IMR-90 (cell line): ENCODE measurements around the gene GCK. TPM values are rescaled to one million over a fixed set of nuclear protein-coding genes. Genes with fewer than 3 reads are reported as not detected.

ENCODE experiments used
- ATAC-seq: fragments of 200-7000 bp; cut with Tn5 transposase; 2 replicates; pipeline ENCODE4 v1.9.1; 2020; ENCODE audit warnings: low read depth, mild to moderate bottlenecking, moderate library complexity
- BruUV-seq: library from RNA; stranded (reverse); fragments of 400-500 nt; replicated peaks from 2 replicates; lab custom pipeline; 2021; lab: Mats Ljungman, UMichigan
- CTCF ChIA-PET: fragments of 300-600 bp; formaldehyde crosslinking; extraction: SDS; loops from one replicate; lab custom pipeline; 2021; ENCODE audit warnings: antibody characterized with exemption; lab: Yijun Ruan, JAX
- POLR2A ChIA-PET: fragments of 300-600 bp; sonication (Branson Sonifier 250); formaldehyde crosslinking; loops from one replicate; lab custom pipeline; 2022; ENCODE audit warnings: antibody characterized with exemption; ENCODE audit not compliant: unreplicated experiment; lab: Charles Lee
- DNase-seq: peaks from one replicate; pipeline ENCODE4 v3.0.0; 2013
- H2AFZ ChIP-seq: replicated peaks from 2 replicates; pipeline ENCODE3; 2013; ENCODE audit warnings: low read length, mild to moderate bottlenecking; ENCODE audit not compliant: poor library complexity
- H2AK5ac ChIP-seq: 2 replicates; pipeline ENCODE4 v1.6.1; 2013; ENCODE audit warnings: low read depth, low read length, inconsistent platforms
- H2AK9ac ChIP-seq: replicated peaks from 2 replicates; pipeline ENCODE3; 2013; ENCODE audit warnings: mild to moderate bottlenecking, low read depth, low read length, moderate library complexity; ENCODE audit not compliant: poor library complexity
- H2BK120ac ChIP-seq: 2 replicates; pipeline ENCODE4 v1.6.1; 2013; ENCODE audit warnings: low read depth, low read length, inconsistent platforms
- H2BK15ac ChIP-seq: 3 replicates; pipeline ENCODE4 v1.6.1; 2013; ENCODE audit warnings: low read depth, low read length, inconsistent platforms
- H2BK20ac ChIP-seq: 2 replicates; pipeline ENCODE4 v1.6.1; 2013; ENCODE audit warnings: low read depth, mild to moderate bottlenecking, inconsistent platforms, low read length, moderate library complexity
- H2BK5ac ChIP-seq: 2 replicates; pipeline ENCODE4 v1.6.1; 2013; ENCODE audit warnings: mild to moderate bottlenecking, low read depth, low read length, inconsistent platforms; ENCODE audit not compliant: poor library complexity, severe bottlenecking
- H3K14ac ChIP-seq: replicated peaks from 2 replicates; pipeline ENCODE4 v1.6.1; 2013; ENCODE audit warnings: low read depth, low read length, inconsistent platforms
- H3K18ac ChIP-seq: 2 replicates; pipeline ENCODE4 v1.6.1; 2013; ENCODE audit warnings: low read depth, low read length, control low read depth
- H3K23ac ChIP-seq: 2 replicates; pipeline ENCODE4 v1.6.1; 2013; ENCODE audit warnings: low read depth, low read length, inconsistent platforms
- H3K27ac ChIP-seq: 2 replicates; pipeline ENCODE4 v1.5.1; 2013; ENCODE audit warnings: mild to moderate bottlenecking, control low read depth, low read length; ENCODE audit not compliant: insufficient read depth
- H3K27me3 ChIP-seq: 2 replicates; pipeline ENCODE4 v1.6.1; 2013; ENCODE audit warnings: low read length; ENCODE audit not compliant: control insufficient read depth, insufficient read depth
- H3K36me3 ChIP-seq: 2 replicates; pipeline ENCODE4 v1.6.1; 2013; ENCODE audit warnings: low read length, mixed read lengths; ENCODE audit not compliant: control insufficient read depth, insufficient read depth
- H3K4ac ChIP-seq: 2 replicates; pipeline ENCODE4 v1.6.1; 2013; ENCODE audit warnings: low read depth, low read length, inconsistent platforms
- H3K4me1 ChIP-seq: 2 replicates; pipeline ENCODE4 v1.6.1; 2013; ENCODE audit warnings: low read length, mixed read lengths; ENCODE audit not compliant: control insufficient read depth, insufficient read depth
- H3K4me2 ChIP-seq: 2 replicates; pipeline ENCODE4 v1.6.1; 2013; ENCODE audit warnings: low read depth, mild to moderate bottlenecking, control low read depth, low read length, moderate library complexity
- H3K4me3 ChIP-seq: 2 replicates; pipeline ENCODE4 v1.5.1; 2013; ENCODE audit warnings: low read depth, mild to moderate bottlenecking, control low read depth, low read length, moderate library complexity; ENCODE audit not compliant: insufficient read depth
- H3K56ac ChIP-seq: 2 replicates; pipeline ENCODE4 v1.6.1; 2013; ENCODE audit warnings: low read length, inconsistent platforms; ENCODE audit not compliant: insufficient read depth; ENCODE audit errors: extremely low read depth
- H3K79me1 ChIP-seq, 2 experiments: 2 replicates each; pipeline ENCODE4 v1.6.1; 2013; ENCODE audit warnings: low read length in 2 of 2, inconsistent platforms in 1 of 2, low read depth in 1 of 2
- H3K9ac ChIP-seq: 2 replicates; pipeline ENCODE4 v1.6.1; 2013; ENCODE audit warnings: low read depth, low read length, control low read depth
- H3K9me1 ChIP-seq: 2 replicates; pipeline ENCODE4 v1.6.1; 2013; ENCODE audit warnings: low read length, inconsistent platforms; ENCODE audit not compliant: insufficient read depth
- H3K9me3 ChIP-seq: 2 replicates; pipeline ENCODE4 v1.6.1; 2013; ENCODE audit warnings: low read length; ENCODE audit not compliant: control insufficient read depth, insufficient read depth
- H4K20me1 ChIP-seq: 2 replicates; pipeline ENCODE4 v1.6.1; 2013; ENCODE audit warnings: low read length, inconsistent platforms; ENCODE audit not compliant: insufficient read depth
- H4K5ac ChIP-seq: 2 replicates; pipeline ENCODE4 v1.6.1; 2013; ENCODE audit warnings: mild to moderate bottlenecking, low read depth, low read length, control low read depth
- H4K8ac ChIP-seq, 2 experiments: 2 replicates each; pipeline ENCODE4 v1.6.1; 2013; ENCODE audit warnings: low read depth in 2 of 2, low read length in 2 of 2, control low read depth in 1 of 2, inconsistent platforms in 1 of 2
- H4K91ac ChIP-seq: 2 replicates; pipeline ENCODE4 v1.6.1; 2013; ENCODE audit warnings: low read depth, low read length, inconsistent platforms; ENCODE audit not compliant: insufficient read depth
- NFE2L2 ChIP-seq: fragments of 150-350 bp; IDR thresholded peaks from 2 replicates; pipeline ENCODE4 v1.6.1; 2016; ENCODE audit warnings: low read depth, mild to moderate bottlenecking, low read length
- WGBS, 2 experiments: methylation state at CpG; one replicate each; pipeline versions ENCODE4 v1.1.5 to v1.1.7; 2013; ENCODE audit warnings: missing lambda C conversion rate in 2 of 2; ENCODE audit not compliant: insufficient read length in 1 of 2; ENCODE audit errors: extremely low coverage in 2 of 2; 5-methylcytosine and 5-hydroxymethylcytosine counted together
- dilution Hi-C: fragments of 300-500 bp; cut with HindIII; formaldehyde crosslinking; loops from one replicate; pipeline ENCODE4 v1.14.3; 2018; ENCODE audit warnings: low sequenced_read_pairs; ENCODE audit not compliant: unreplicated experiment
- in situ Hi-C: fragments of 300-500 bp; cut with MboI; formaldehyde crosslinking; loops from 3 replicates; pipeline ENCODE4 v1.14.3; 2019; ENCODE audit warnings: low sequenced_read_pairs, inconsistent platforms, mixed read lengths
- intact Hi-C: fragments of 100-400 bp; cut with micrococcal nuclease; formaldehyde crosslinking; loops from 2 replicates; pipeline ENCODE4 v1.10.0; 2022
- polyA plus RNA-seq, 3 experiments: library from polyadenylated mRNA; depleted of rRNA; stranded (reverse); fragments of >200 nt; gene quantifications; 2 replicates each; pipeline ENCODE4 v1.2.3, GENCODE V29; 2012; ENCODE audit warnings: low replicate concordance in 1 of 3
- total RNA-seq: library from RNA; depleted of rRNA; stranded (reverse); fragments of >200 nt; gene quantifications from 2 replicates; pipeline ENCODE4 v1.2.3, GENCODE V29; 2012

GCK gene
- total and polyA plus RNA-seq, 2 of the 4 experiments (the other 2 are of a cell fraction): 0.14 to 0.18 TPM

DNA sequence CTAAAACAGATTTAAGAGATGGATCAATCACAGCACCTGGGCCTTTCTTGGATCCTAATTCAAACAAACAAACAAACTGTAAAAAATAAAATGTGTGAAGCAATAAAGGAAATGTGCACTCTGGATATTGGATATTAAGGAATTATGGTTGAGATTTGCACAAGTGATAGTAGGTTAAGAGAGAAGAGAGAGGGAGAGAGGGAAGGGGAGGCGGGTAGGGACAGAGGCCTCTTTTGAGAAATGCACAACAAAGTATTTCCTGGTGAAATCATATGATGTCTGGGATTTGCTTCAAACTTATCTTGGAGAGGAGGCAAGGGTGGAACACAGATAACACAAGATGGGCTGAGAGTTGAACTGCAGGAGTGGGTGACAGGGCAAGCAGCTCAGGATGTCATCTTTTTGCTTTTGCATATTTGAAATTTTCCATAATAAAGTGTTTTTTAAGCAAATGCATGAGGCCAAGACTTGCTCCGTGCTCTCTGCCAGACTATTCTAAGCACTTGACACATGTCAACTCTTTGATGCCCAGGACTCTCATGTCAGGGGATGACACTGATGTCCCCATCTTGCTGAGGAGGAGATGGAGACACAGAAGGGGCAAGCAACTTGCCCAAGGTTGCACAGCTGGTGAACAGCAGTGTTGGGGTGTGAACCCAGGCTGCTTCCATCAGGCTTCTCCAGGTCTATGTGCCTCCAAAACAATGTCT lies 94.2 kb downstream of the GCK start:
- Histone ChIP-seq H3K23ac (no peak overlapping the region), H3K14ac (no peak overlapping the region), H3K4ac (no peak overlapping the region), H3K4me2 (no peak overlapping the region), H3K18ac (no peak overlapping the region), H3K9me1 (peaks cover 4% of the 10 kb centered on the region; the same call in 1 of the 2 replicates), H2AFZ (no peak overlapping the region), H3K27me3 (no peaks in the 10 kb centered on the region), H3K9me3 (no peaks in the 10 kb centered on the region), H3K9ac (no peak overlapping the region), H3K36me3 (no peaks in the 10 kb centered on the region), H2BK5ac (no peak overlapping the region), H2BK20ac (no peak overlapping the region), H3K79me1 (no peaks in the 10 kb centered on the region), H4K20me1 (no peaks in the 10 kb centered on the region), H4K5ac (no peak overlapping the region), H3K56ac (no peak overlapping the region), H2AK5ac (no peak overlapping the region), H3K4me3 (no peak overlapping the region), H3K4me1 (peaks cover 6% of the 10 kb centered on the region), H2BK120ac (no peak overlapping the region), H4K8ac (no peak overlapping the region), H2BK15ac (no peak overlapping the region), H4K91ac (no peak overlapping the region), H2AK9ac (no peak overlapping the region), H3K27ac (no peak overlapping the region)
- peak; percentile 35 for ATAC-seq
- no TSS peak for BruUV-seq
- ChIA-PET POLR2A (no interaction called here), CTCF (no interaction called here)
- dilution Hi-C loops: no loop called here
- no peak for TF ChIP-seq NFE2L2
- WGBS, 2 experiments: 67% methylated on average over 1 of the region's 2 CpGs; no CpG with 5 or more reads in 1 of the 2 experiments
- intact Hi-C loops: no loop called here
- in situ Hi-C loops: no loop called here
- no peak for DNase-seq
